Activated CD4-positive, alpha-beta memory T cell treated with anti-CD3 and anti-CD28 coated beads, Interleukin-2, amount 10 ng/mL, durations not matched to agents 7 days and 5 days (primary cell): ENCODE results near the gene CYP2W1. TPM values are rescaled to one million over a fixed set of nuclear protein-coding genes. Genes with fewer than 3 reads are reported as not detected.

ENCODE experiments used
- CTCF ChIA-PET: fragments of 350-600 bp; sonication (Branson Sonifier 250); formaldehyde crosslinking; loops from one replicate; lab custom pipeline; 2021; ENCODE audit warnings: antibody characterized with exemption, inconsistent platforms; lab: Charles Lee
- POLR2A ChIA-PET: fragments of 350-600 bp; sonication (Branson Sonifier 250); formaldehyde crosslinking; loops from one replicate; lab custom pipeline; 2021; ENCODE audit warnings: antibody characterized with exemption; lab: Charles Lee
- DNase-seq: peaks from one replicate; pipeline ENCODE4 v3.0.0-alpha.2; 2020
- H3K27ac Mint-ChIP-seq: one replicate; pipeline ENCODE4 v1.8.0; 2021; ENCODE audit warnings: mild to moderate bottlenecking, mixed read lengths
- H3K27me3 Mint-ChIP-seq: one replicate; pipeline ENCODE4 v1.8.0; 2021; ENCODE audit warnings: mixed read lengths
- H3K36me3 Mint-ChIP-seq: one replicate; pipeline ENCODE4 v1.8.0; 2021; ENCODE audit warnings: low read depth, mixed read lengths
- H3K4me1 Mint-ChIP-seq: one replicate; pipeline ENCODE4 v1.8.0; 2021; ENCODE audit warnings: mixed read lengths
- H3K4me3 Mint-ChIP-seq: one replicate; pipeline ENCODE4 v1.8.0; 2021; ENCODE audit warnings: mild to moderate bottlenecking, mixed read lengths
- H3K9me3 Mint-ChIP-seq: one replicate; pipeline ENCODE4 v1.8.0; 2021; ENCODE audit warnings: mixed read lengths
- total RNA-seq, 2 experiments: library from RNA; stranded (reverse); gene quantifications; one replicate each; pipeline ENCODE4 v1.2.3, GENCODE V29; 2021

Gene CYP2W1
- total RNA-seq, 2 experiments from 2014 or later = not detected

GRCh38 chr7:945147-945555, 37.8 kb upstream of the CYP2W1 start:
- POLR2A ChIA-PET = no interaction called here
- Mint-ChIP-seq H3K27me3 (peaks cover 18% of the 10 kb centered on the region), H3K36me3 (no peaks in the 10 kb centered on the region), H3K4me1 (peaks cover 7% of the 10 kb centered on the region), H3K9me3 (peaks cover 5% of the 10 kb centered on the region), H3K27ac (no peak overlapping the region), H3K4me3 (no peak overlapping the region)
- DNase-seq = no peak
- CTCF ChIA-PET = no interaction called here

GRCh38 chr7:945556-946255, 37.3 kb upstream of the CYP2W1 start:
- CTCF ChIA-PET = no interaction called here
- H3K27ac Mint-ChIP-seq = no peak overlapping the region
- POLR2A ChIA-PET = no interaction called here

GRCh38 chr7:946256-946996, 36.6 kb upstream of the CYP2W1 start:
- peaks cover 9% of the 10 kb centered on the region for H3K27me3 Mint-ChIP-seq
- peaks cover 8% of the 10 kb centered on the region for H3K4me1 Mint-ChIP-seq
- ChIA-PET CTCF (no interaction called here), POLR2A (no interaction called here)
- no peak overlapping the region for H3K4me3 Mint-ChIP-seq
- no peaks in the 10 kb centered on the region for H3K36me3 Mint-ChIP-seq
- no peak overlapping the region for H3K27ac Mint-ChIP-seq
- no peaks in the 10 kb centered on the region for H3K9me3 Mint-ChIP-seq
- DNase-seq = no peak

More at GRCh38 chr7:945556-946255, 37.3 kb upstream of the CYP2W1 start:
- H3K36me3 Mint-ChIP-seq = no peaks in the 10 kb centered on the region
- no peaks in the 10 kb centered on the region for H3K9me3 Mint-ChIP-seq
- no peak overlapping the region for H3K4me3 Mint-ChIP-seq
- peaks cover 7% of the 10 kb centered on the region for H3K4me1 Mint-ChIP-seq
- H3K27me3 Mint-ChIP-seq = peaks cover 14% of the 10 kb centered on the region
- DNase-seq = no peak

DNA sequence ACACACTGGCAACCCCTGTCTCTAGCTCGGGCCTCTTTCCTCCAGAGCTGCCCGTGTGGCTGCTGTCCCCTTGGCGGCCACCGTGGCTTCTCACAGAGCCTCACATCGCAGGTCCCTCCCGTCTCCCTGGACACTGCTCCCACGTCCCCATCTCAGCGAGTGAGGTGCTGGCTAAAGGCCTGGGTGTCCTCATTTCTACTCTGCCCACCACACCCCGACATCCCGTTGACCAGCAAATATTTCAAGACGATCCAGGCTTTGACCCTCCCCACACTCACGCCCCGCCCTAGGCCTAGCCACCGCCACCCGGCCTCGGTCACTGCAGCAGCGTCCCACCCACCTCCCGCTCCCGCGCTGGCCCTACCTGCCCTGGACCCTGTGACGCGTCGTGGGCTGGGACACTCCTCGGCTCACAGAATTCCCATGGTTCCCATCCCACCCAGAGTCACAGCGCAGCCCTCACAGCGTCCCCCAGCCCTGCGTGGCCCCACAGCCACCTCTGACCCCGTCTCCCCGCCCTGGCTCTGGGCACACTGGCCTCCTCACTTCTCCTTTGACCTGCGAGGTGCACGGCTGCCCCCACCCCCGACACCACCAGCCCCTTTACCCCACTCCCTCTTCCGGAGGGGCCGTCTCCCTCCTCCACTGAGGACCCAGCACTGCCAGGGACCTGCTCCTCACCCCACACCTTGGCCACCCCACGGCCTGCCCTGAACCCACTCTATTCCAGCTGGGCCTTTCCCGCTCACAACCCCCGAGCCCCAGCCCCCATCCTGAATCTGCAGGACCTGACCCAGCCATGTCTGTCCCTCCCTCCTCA, 35.4 kb upstream of the CYP2W1 start:
- H3K36me3 Mint-ChIP-seq = no peaks in the 10 kb centered on the region

GRCh38 chr7:949021-949934, 33.7 kb upstream of the CYP2W1 start:
- ChIA-PET POLR2A (no interaction called here), CTCF (interaction anchor here (0.7 kb wide), 3 partner anchors 41 to 714 kb away, joined by 3 to 6 read pairs (median 4); no protein-coding TSS in a partner anchor)
- DNase-seq = no peak
- Mint-ChIP-seq H3K27me3 (peaks cover 7% of the 10 kb centered on the region), H3K4me1 (peaks cover 8% of the 10 kb centered on the region), H3K36me3 (no peaks in the 10 kb centered on the region), H3K4me3 (no peak overlapping the region), H3K27ac (no peak overlapping the region), H3K9me3 (no peaks in the 10 kb centered on the region)

More for the DNA sequence above, 35.4 kb upstream of the CYP2W1 start:
- H3K9me3 Mint-ChIP-seq = no peaks in the 10 kb centered on the region
- H3K4me3 Mint-ChIP-seq = no peak overlapping the region
- ChIA-PET CTCF (no interaction called here), POLR2A (interaction anchor here (1.1 kb wide), 1 partner anchor 28 kb away, joined by 3 read pairs; the partner anchor contains the start of gene COX19)
- H3K4me1 Mint-ChIP-seq = peaks cover 8% of the 10 kb centered on the region
- H3K27me3 Mint-ChIP-seq = peaks cover 6% of the 10 kb centered on the region
- DNase-seq = no peak
- H3K27ac Mint-ChIP-seq = no peak overlapping the region

DNA sequence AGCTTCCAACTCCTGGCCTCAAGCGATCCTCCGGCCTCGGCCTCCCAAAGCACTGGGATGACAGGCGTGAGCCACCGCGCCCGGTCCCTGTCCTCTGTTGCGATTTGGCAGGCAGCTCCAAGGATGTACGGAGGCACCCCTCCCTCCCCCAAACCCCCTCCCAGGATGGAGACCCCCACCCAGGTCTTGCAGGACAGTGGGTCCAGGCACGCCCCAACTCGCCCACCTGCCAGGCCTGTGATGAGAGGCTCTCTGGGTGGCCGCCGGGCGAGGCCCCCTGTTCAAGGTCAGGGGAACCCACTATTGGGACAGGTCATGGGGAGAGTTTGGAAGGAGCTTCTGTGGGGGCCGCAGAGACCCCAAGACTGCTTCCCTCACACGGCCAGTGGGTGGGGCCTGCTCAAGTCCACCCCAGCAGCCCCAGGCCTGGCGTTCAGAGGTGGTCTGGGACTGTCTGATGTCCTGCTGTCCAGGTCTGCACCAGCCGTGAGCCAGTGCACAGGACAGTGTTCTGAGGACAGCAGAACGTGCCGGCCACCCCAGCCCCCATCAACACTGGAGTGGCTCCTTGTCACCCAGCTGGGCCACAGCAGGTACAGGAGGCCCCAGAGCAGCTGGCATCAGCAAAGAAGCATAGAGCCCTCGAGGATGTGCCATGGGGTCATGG, 31.0 kb upstream of the CYP2W1 start:
- Mint-ChIP-seq H3K27me3 (peaks cover 17% of the 10 kb centered on the region), H3K9me3 (no peaks in the 10 kb centered on the region), H3K4me3 (no peak overlapping the region), H3K36me3 (no peaks in the 10 kb centered on the region), H3K4me1 (peaks cover 13% of the 10 kb centered on the region), H3K27ac (no peak overlapping the region)
- DNase-seq = no peak
- ChIA-PET CTCF (interaction anchor here (0.7 kb wide), 1 partner anchor 39 kb away, joined by 9 read pairs; no protein-coding TSS in a partner anchor), POLR2A (interaction anchor here (1.0 to 3.1 kb wide), 2 partner anchors 23 to 29 kb away, joined by 4 to 14 read pairs; partner anchors contain the start of gene COX19)

- peaks cover 13% of the 10 kb centered on the region for H3K4me1 Mint-ChIP-seq
- no peaks in the 10 kb centered on the region for H3K9me3 Mint-ChIP-seq
- ChIA-PET CTCF (interaction anchor here (0.7 kb wide), 1 partner anchor 40 kb away, joined by 9 read pairs; no protein-coding TSS in a partner anchor), POLR2A (interaction anchor here (1.0 to 3.1 kb wide), 3 partner anchors 22 to 30 kb away, joined by 4 to 14 read pairs (median 9); partner anchors contain the start of gene COX19)
- H3K36me3 Mint-ChIP-seq = no peaks in the 10 kb centered on the region
- peaks cover 17% of the 10 kb centered on the region for H3K27me3 Mint-ChIP-seq
- H3K27ac Mint-ChIP-seq = no peak overlapping the region
- DNase-seq = no peak
- no peak overlapping the region for H3K4me3 Mint-ChIP-seq
These were observed 30.2 kb upstream of the CYP2W1 start for GRCh38 chr7:952548-953441.

- DNase-seq = no peak
- peaks cover 13% of the 10 kb centered on the region for H3K4me1 Mint-ChIP-seq
- ChIA-PET POLR2A (interaction anchor here (1.1 to 1.5 kb wide), 6 partner anchors 14 to 45 kb away, joined by 3 to 9 read pairs (median 4); partner anchors contain the start of gene COX19), CTCF (interaction anchor here (0.6 to 1.0 kb wide), 2 partner anchors 44 to 45 kb away, joined by 4 read pairs; no protein-coding TSS in a partner anchor)
- peaks cover 15% of the 10 kb centered on the region for H3K27me3 Mint-ChIP-seq
- H3K4me3 Mint-ChIP-seq = peak overlapping the region; percentile 54
- H3K27ac Mint-ChIP-seq = no peak overlapping the region
- no peaks in the 10 kb centered on the region for H3K36me3 Mint-ChIP-seq
- H3K9me3 Mint-ChIP-seq = no peaks in the 10 kb centered on the region
These were observed 29.2 kb upstream of the CYP2W1 start for GRCh38 chr7:953547-954327.

GRCh38 chr7:954330-955238, 28.4 kb upstream of the CYP2W1 start, which contains the start of gene ADAP1:
Gene ADAP1, minus strand, starts transcription at chr7:954680. Its CDS starts 203 bp downstream, at chr7:954477.
- Mint-ChIP-seq H3K27ac (no peak within 1 kb of the TSS), H3K4me3 (peak within 1 kb of the TSS; percentile 54), H3K36me3 (no peaks in the 10 kb centered on the region), H3K4me1 (peaks cover 13% of the 10 kb centered on the region), H3K9me3 (no peaks in the 10 kb centered on the region), H3K27me3 (peaks cover 16% of the 10 kb centered on the region)
- ChIA-PET CTCF (interaction anchor here (0.6 to 1.0 kb wide), 2 partner anchors 44 to 46 kb away, joined by 4 read pairs; no protein-coding TSS in a partner anchor), POLR2A (interaction anchor here (1.1 to 1.5 kb wide), 6 partner anchors 13 to 45 kb away, joined by 3 to 9 read pairs (median 4); partner anchors contain the start of gene COX19)
- DNase-seq = peak; percentile 60
